Medulla oblongata (tissue), 1 donor: ENCODE data around the gene PODXL.

Experiments
- DNase-seq: peaks from one replicate; pipeline ENCODE4 v3.0.0-alpha.2; 2015; ENCODE audit errors: extremely low spot score

Gene PODXL

GRCh38 chr7:131564640-131565039 is 8.2 kb upstream of the PODXL start:
- no peak for DNase-seq

- no peak for DNase-seq
Measured at GRCh38 chr7:131563918-131564317, 7.5 kb upstream of the PODXL start.

- DNase-seq: no peak
Measured at GRCh38 chr7:131562941-131563340, 6.5 kb upstream of the PODXL start.

GRCh38 chr7:131560061-131560460 is 3.6 kb upstream of the PODXL start:
- DNase-seq: no peak

- no peak for DNase-seq
Measured at GRCh38 chr7:131557652-131558385, 1.4 kb upstream of the PODXL start.

GRCh38 chr7:131556909-131557651 is 652 bp upstream of the PODXL start:
- no peak for DNase-seq

GRCh38 chr7:131555552-131556052 is 826 bp downstream of the PODXL start:
- DNase-seq: no peak

- DNase-seq: no peak
Measured at GRCh38 chr7:131554880-131555516, 1.4 kb downstream of the PODXL start.

GRCh38 chr7:131553931-131554330 is 2.5 kb downstream of the PODXL start:
- no peak for DNase-seq

GRCh38 chr7:131552053-131552452 is 4.4 kb downstream of the PODXL start:
- DNase-seq: no peak

GRCh38 chr7:131550846-131551245 is 5.6 kb downstream of the PODXL start:
- no peak for DNase-seq

GRCh38 chr7:131548371-131548770 is 8.1 kb downstream of the PODXL start:
- no peak for DNase-seq

- no peak for DNase-seq
Measured at GRCh38 chr7:131547589-131547988, 8.8 kb downstream of the PODXL start.

- DNase-seq: no peak
Measured at GRCh38 chr7:131546583-131547141, 9.8 kb downstream of the PODXL start.

- no peak for DNase-seq
Measured at GRCh38 chr7:131546126-131546525, 10.3 kb downstream of the PODXL start.

GRCh38 chr7:131544449-131545301 is 11.8 kb downstream of the PODXL start:
- no peak for DNase-seq

GRCh38 chr7:131544021-131544420 is 12.4 kb downstream of the PODXL start:
- DNase-seq: no peak

- no peak for DNase-seq
Measured at GRCh38 chr7:131543298-131543697, 13.1 kb downstream of the PODXL start.

- DNase-seq: no peak
Measured at GRCh38 chr7:131540491-131541162, 15.8 kb downstream of the PODXL start.

GRCh38 chr7:131538813-131539179 is 17.6 kb downstream of the PODXL start:
- DNase-seq: peak; percentile 41
